GM12892 (cell line): ENCODE results near the gene KIF2A.

Experiments used
- DNase-seq: peaks from one replicate; pipeline ENCODE4 v3.0.0; 2011; ENCODE audit not compliant: insufficient read length
- FAIRE-seq: peaks from 2 replicates; lab custom pipeline; 2011; peaks lifted over from hg19 to GRCh38; lab: Jason Lieb, UNC
- POLR2A ChIP-seq: IDR thresholded peaks from 2 replicates; pipeline ENCODE4 v1.6.1; 2011; ENCODE audit warnings: low read depth, low read length, control low read depth
- POLR2AphosphoS5 ChIP-seq: IDR thresholded peaks from 2 replicates; pipeline ENCODE4 v1.6.1; 2011; ENCODE audit warnings: low read depth, low read length, control low read depth
- TAF1 ChIP-seq: IDR thresholded peaks from 2 replicates; pipeline ENCODE4 v1.6.1; 2011; ENCODE audit warnings: low read depth, mild to moderate bottlenecking, control low read depth, low read length, borderline replicate concordance

The KIF2A gene

DNA sequence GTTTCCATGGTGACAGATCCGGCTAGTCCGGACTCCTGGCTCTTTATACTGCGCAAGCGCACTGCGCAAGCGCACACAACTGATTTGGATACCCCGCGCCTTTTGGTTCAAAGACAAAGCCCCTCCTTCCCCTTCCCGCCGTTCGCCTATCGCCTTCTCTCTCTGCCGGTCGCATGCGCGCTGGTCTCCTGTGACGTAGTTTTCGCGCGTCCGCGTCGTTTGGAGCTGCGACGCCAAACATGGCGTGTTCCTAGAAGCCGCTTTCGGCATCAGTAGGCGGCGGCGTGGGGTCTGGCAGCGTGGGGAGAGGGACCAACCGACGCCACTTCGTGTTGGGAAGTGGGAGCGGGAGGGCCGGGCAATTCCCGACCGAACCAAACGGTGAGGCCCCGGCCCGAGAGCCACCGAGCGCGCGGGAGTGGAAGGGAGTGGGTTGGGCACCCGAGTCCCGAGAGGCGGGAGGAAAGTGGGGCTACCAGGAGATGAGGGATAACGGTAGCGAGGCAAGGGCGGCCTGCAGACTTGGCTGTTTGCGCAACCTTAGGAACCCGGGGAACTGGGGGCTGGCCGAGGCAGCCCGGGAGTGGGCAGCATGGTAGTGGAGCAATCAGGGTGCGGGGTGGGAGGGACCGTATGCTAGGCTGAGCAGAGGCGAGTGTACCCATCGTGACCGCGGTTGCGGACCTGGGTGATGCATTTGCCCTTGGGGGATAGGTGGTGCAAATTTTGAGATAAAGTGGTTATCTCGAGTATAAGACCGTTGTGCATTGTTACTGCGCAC is 106.7 kb downstream of the KIF2A start, which contains the start of gene IPO11:
IPO11 (plus strand) TSS at position 215 of the 781 bp plus-strand sequence. CDS start 24,517 bp downstream, outside the sequence.
- peak; percentile 89 for DNase-seq
- peak; percentile 99 for FAIRE-seq
- TF ChIP-seq TAF1 (peak; percentile 85), POLR2AphosphoS5 (peak; percentile 70), POLR2A (peak; percentile 91)

DNA sequence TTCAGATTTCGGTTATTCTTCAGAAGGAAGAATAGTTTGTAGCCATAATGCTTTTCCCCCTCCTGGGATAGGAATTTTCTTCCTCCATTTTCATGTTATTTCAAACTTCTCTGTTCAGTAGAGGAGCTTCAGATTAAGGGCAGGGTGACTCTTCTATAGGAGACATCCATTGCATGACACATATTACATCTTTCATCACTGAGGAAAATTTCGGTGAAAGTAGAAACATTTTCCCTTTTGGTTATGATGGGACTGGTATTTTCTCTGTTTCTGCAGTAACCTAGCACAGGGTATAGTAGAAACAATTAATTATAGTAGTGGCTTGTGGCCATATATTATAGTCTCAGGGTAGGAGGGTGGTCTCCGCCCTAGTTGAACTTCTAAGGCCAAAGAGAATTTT is 107.7 kb downstream of the KIF2A start:
- TF ChIP-seq POLR2AphosphoS5 (no peak), TAF1 (no peak), POLR2A (no peak)
- FAIRE-seq = no peak

DNA sequence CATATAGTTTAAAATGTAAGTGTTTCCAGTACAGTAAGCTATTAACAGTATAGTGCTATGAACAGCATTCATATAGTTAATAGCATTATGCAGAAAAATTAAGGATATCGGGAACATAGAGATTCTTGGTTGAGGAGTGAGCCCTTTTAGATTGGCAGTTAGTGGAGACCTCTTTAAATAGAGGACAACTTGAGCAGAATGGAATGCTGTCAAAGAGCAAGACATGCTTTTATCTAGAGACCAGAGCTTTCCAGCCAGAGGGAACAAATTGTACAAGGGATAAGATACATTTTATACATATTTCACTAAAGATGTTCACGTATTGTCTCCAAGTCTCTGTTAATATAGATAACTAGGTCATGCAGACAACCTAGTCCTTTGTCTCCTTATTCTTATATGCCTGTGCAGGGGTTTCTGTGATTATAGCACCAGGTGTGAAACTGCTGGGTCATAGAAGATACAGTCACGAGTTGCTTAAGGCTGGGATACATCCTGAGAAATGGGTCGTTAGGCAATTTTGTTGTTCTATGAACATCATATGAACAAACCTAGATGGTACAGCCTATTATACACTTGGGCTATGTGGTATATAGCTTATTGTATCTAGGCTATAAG is 112.6 kb downstream of the KIF2A start:
- TF ChIP-seq TAF1 (no peak), POLR2AphosphoS5 (no peak), POLR2A (no peak)
- FAIRE-seq (no peak), DNase-seq (no peak)

More for the DNA sequence above, 107.7 kb downstream of the KIF2A start:
- DNase-seq = no peak

DNA sequence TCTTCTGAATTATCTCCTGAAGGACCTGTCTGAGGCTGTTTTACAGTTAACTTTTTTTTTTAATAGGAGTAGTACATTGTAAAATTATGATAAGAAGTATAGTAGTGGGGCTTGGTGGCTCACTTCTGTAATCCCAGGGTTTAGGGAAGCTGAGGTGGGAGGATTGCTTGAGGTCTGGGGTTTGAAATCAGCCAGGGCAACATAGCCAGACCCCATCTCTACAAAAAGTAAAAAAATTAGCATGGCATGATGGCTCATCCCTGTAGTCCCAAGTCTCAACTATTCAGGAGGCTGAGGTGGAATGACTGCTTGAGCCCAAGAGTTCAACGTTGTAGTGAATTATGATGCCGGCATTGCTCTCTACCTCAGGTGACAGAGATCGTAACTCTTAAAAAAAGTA is 113.6 kb downstream of the KIF2A start:
- no peak for TF ChIP-seq TAF1
- no peak for TF ChIP-seq POLR2A
- DNase-seq (no peak), FAIRE-seq (no peak)

DNA sequence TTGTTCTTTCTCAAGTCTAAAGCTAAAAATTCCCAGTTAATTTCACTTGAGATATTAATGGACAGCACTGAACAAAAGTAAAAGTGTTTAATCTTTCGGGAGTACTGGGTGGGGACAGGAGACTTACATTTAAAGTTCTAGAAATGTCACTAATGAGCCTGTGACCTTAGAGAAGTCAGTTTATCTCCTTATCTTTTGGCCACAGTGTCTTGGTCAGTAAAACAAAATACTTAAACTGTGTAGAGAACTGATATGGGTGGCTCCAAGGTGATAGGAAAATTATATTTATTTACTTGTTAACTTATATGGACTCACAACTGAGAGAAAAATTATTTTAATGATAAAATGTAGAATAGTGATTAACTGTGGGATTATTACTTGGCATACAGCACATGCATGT is 115.4 kb downstream of the KIF2A start:
- TF ChIP-seq POLR2A (no peak), POLR2AphosphoS5 (no peak), TAF1 (no peak)
- no peak for DNase-seq
- no peak for FAIRE-seq

DNA sequence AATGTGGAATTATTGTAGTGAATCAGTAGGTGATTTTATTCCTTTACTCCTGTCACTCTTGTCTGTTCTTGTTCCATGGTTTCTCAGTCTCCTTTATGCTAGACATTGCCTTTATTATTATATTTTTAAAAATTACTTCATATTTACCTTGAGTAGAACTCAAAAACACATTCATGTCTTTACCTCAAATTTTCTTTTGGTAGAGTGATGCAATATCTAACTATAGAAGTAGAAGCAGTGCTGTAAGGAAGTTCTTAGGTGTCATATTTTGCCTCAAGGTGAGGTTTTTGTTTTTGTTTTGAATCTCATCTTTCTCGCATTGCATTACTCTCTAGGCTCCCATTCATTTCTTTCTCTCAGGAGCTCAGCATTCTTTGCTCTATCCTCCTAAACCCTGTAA is 118.8 kb downstream of the KIF2A start:
- DNase-seq (no peak), FAIRE-seq (no peak)
- TF ChIP-seq POLR2A (no peak), POLR2AphosphoS5 (no peak), TAF1 (no peak)

DNA sequence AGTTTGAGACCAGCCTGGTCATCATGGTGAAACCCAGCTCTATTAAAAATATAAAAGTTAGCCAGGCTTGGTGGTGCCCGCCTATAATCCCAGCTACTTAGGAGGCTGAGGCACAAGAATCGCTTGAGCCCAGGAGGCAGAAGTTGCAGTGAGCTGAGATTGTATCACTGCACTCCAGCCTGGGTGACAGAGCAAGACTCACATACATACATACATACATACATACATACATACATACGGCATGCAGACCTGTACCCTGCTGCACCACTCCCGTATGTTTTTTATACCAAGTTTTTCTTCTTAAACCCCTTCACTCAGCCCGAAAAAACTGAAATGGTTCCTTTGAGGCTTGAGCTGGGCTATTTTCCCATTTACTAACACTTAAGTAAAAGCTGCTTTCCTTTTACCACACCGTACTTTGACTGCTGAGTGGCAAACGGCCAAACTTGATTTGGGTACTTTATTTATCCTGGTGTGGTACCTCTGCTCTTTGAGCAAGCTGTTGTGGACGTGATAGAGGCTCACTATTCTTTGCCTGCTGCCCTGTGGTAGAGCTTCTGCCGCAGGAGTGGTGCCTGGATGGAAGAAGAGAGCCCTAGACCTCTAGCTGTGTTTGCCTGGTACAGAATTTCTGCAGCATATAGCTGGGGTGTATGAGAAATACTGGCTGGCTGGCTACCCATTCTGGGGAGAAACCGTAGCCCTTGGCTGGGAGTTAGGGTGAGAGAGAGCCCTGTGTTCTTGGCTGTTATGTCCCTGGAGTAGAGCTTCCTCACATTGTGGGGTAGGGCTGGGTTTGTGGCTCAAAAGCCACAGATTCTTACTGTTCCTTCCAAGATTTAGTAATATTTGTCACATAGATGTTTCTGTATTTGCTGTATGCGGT is 126.0 kb downstream of the KIF2A start:
- no peak for FAIRE-seq
- no peak for TF ChIP-seq POLR2A
- no peak for TF ChIP-seq POLR2AphosphoS5
- no peak for TF ChIP-seq TAF1
- DNase-seq = no peak

DNA sequence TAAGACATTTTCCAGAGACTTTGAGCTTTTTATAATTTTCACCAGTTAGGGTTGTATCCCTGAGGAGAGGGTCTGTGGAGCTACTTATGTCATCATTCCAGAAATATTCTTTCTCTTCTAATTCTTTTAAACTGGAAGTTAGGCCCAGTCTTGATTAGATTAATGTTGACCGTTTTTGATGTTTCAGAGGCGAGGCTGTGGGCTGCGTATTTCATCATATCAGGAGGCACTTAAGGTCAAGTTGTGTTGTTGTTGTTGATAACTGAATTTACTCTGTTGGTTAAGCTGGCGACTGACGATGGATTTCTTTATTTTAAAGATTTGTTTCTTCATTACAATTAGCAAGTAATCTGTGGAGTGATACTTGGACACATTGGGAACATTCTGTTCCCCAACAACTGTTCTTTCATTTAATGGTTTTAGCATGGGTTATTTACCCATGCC is 126.6 kb downstream of the KIF2A start:
- DNase-seq = no peak
- FAIRE-seq = no peak
- no peak for TF ChIP-seq POLR2A
- TF ChIP-seq POLR2AphosphoS5 = no peak
- no peak for TF ChIP-seq TAF1
